Measurements from ENCODE around the gene WWOX. TPM values are rescaled to one million over a fixed set of nuclear protein-coding genes. Genes with fewer than 3 reads are reported as not detected.

WWOX gene
- total RNA-seq, 2 donors from 2014 or later = 30.0 to 35.4 TPM

DNA sequence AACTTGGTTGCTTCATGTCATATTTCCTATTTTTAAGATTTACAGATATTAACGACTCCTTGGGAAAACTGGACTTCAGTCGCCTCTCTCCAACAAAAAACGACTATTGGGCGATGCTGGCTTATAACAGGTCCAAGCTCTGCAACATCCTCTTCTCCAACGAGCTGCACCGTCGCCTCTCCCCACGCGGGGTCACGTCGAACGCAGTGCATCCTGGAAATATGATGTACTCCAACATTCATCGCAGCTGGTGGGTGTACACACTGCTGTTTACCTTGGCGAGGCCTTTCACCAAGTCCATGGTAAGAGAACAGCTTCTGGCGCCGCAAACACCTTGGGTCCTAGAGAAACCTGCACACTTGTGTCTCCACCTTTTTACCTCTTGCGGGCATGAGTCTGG, 333.0 kb downstream of the WWOX start:
- Mint-ChIP-seq H3K4me1 (peaks cover 4% of the 10 kb centered on the region), H3K4me3 (no peak overlapping the region), H3K27ac (no peak overlapping the region), H3K36me3 (ENCODE audit: low read depth) (peaks cover 16% of the 10 kb centered on the region), H3K9me3 (no peaks in the 10 kb centered on the region), H3K27me3 (ENCODE audit: insufficient read depth) (peaks cover 3% of the 10 kb centered on the region)
- 93% methylated on average over 13 to 17 of the region's 17 CpGs for WGBS, 2 experiments (ENCODE audit: insufficient coverage in 1 of 2, insufficient read length in 1 of 2)
- Histone ChIP-seq H3K9me3 (ENCODE audit: control insufficient read depth, low read length) (no peaks in the 10 kb centered on the region), H3K27ac (ENCODE audit: low read depth, low read length) (no peak overlapping the region), H3K9ac (ENCODE audit: extremely low read depth, low read length, poor library complexity, severe bottlenecking) (no peak overlapping the region), H3K36me3 (ENCODE audit: control insufficient read depth, insufficient read depth, low read length) (peaks cover 53% of the 10 kb centered on the region), H3K4me3 (ENCODE audit: low read length) (no peak overlapping the region), H3K27me3 (ENCODE audit: control insufficient read depth, insufficient read depth, low read length, poor library complexity, severe bottlenecking) (no peaks in the 10 kb centered on the region), H3K4me1 (ENCODE audit: control insufficient read depth, insufficient read depth, low read length) (no peaks in the 10 kb centered on the region)
- TF ChIP-seq, protein P1, sequence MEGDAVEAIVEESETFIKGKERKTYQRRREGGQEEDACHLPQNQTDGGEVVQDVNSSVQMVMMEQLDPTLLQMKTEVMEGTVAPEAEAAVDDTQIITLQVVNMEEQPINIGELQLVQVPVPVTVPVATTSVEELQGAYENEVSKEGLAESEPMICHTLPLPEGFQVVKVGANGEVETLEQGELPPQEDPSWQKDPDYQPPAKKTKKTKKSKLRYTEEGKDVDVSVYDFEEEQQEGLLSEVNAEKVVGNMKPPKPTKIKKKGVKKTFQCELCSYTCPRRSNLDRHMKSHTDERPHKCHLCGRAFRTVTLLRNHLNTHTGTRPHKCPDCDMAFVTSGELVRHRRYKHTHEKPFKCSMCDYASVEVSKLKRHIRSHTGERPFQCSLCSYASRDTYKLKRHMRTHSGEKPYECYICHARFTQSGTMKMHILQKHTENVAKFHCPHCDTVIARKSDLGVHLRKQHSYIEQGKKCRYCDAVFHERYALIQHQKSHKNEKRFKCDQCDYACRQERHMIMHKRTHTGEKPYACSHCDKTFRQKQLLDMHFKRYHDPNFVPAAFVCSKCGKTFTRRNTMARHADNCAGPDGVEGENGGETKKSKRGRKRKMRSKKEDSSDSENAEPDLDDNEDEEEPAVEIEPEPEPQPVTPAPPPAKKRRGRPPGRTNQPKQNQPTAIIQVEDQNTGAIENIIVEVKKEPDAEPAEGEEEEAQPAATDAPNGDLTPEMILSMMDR (conservative IDR thresholded peaks at IDR 0.05) = no peak
- DNase-seq = no peak

GRCh38 chr16:78433116-78433515, 333.7 kb downstream of the WWOX start:
- Mint-ChIP-seq H3K4me3 (no peak overlapping the region), H3K4me1 (peaks cover 4% of the 10 kb centered on the region), H3K36me3 (ENCODE audit: low read depth) (peaks cover 16% of the 10 kb centered on the region), H3K27me3 (ENCODE audit: insufficient read depth) (peaks cover 3% of the 10 kb centered on the region), H3K27ac (no peak overlapping the region), H3K9me3 (no peaks in the 10 kb centered on the region)
- Histone ChIP-seq H3K36me3 (ENCODE audit: control insufficient read depth, insufficient read depth, low read length) (peaks cover 49% of the 10 kb centered on the region), H3K4me3 (ENCODE audit: low read length) (no peak overlapping the region), H3K27me3 (ENCODE audit: control insufficient read depth, insufficient read depth, low read length, poor library complexity, severe bottlenecking) (no peaks in the 10 kb centered on the region), H3K9me3 (ENCODE audit: control insufficient read depth, low read length) (no peaks in the 10 kb centered on the region), H3K9ac (ENCODE audit: extremely low read depth, low read length, poor library complexity, severe bottlenecking) (no peak overlapping the region), H3K4me1 (ENCODE audit: control insufficient read depth, insufficient read depth, low read length) (no peaks in the 10 kb centered on the region), H3K27ac (ENCODE audit: low read depth, low read length) (no peak overlapping the region)
- no peak for DNase-seq
- WGBS, 2 experiments (ENCODE audit: insufficient coverage in 1 of 2, insufficient read length in 1 of 2) = 88% methylated on average over 2 of the region's 2 CpGs; no CpG with 5 or more reads in 1 of the 2 experiments
- TF ChIP-seq, protein P1 (conservative IDR thresholded peaks at IDR 0.05) = no peak

DNA sequence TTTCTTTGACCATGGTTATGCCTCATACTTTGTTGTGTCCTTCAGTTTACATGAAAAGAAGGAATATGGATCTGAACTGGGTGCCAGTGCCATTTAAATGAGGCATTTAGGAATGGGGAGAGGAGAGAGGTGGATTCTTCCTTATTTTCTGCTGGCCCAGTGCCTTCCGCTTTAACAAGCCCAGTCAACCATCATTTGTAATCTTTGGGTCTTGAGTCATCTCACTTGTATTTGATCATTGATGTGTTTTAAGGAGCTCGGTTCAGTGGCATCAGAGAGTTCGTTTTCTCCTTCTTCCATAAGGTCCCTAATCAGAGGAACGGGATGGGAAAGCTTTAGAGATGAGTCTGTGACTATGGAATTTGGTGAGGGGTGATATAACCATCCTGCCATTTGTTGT, 334.9 kb downstream of the WWOX start:
- Mint-ChIP-seq H3K4me1 (peaks cover 4% of the 10 kb centered on the region), H3K9me3 (no peaks in the 10 kb centered on the region), H3K4me3 (no peak overlapping the region), H3K36me3 (ENCODE audit: low read depth) (peaks cover 16% of the 10 kb centered on the region), H3K27me3 (ENCODE audit: insufficient read depth) (peaks cover 14% of the 10 kb centered on the region), H3K27ac (no peak overlapping the region)
- Histone ChIP-seq H3K4me1 (ENCODE audit: control insufficient read depth, insufficient read depth, low read length) (no peaks in the 10 kb centered on the region), H3K4me3 (ENCODE audit: low read length) (no peak overlapping the region), H3K27me3 (ENCODE audit: control insufficient read depth, insufficient read depth, low read length, poor library complexity, severe bottlenecking) (no peaks in the 10 kb centered on the region), H3K27ac (ENCODE audit: low read depth, low read length) (no peak overlapping the region), H3K36me3 (ENCODE audit: control insufficient read depth, insufficient read depth, low read length) (peaks cover 37% of the 10 kb centered on the region), H3K9ac (ENCODE audit: extremely low read depth, low read length, poor library complexity, severe bottlenecking) (no peak overlapping the region), H3K9me3 (ENCODE audit: control insufficient read depth, low read length) (no peaks in the 10 kb centered on the region)
- TF ChIP-seq, protein P1 (conservative IDR thresholded peaks at IDR 0.05) = no peak
- DNase-seq = no peak
- WGBS, 2 experiments (ENCODE audit: insufficient coverage in 1 of 2, insufficient read length in 1 of 2) = 91 to 100% methylated on average over 3 to 4 of the region's 4 CpGs

Measured in endodermal cell (in vitro differentiated cells).